Panc1 (cell line): ENCODE measurements around the gene MACIR. TPM values are rescaled to one million over a fixed set of nuclear protein-coding genes. Genes with fewer than 3 reads are reported as not detected.
"Not testable (repeated sequence)": the region's sequence is repeated elsewhere in the genome, so short reads cannot be mapped to it uniquely, and the experiment has no call there.

Source experiments
- ATAC-seq: fragments of 200-7000 bp; cut with Tn5 transposase; 2 replicates; pipeline ENCODE4 v1.9.1; 2020; ENCODE audit warnings: mild to moderate bottlenecking, moderate library complexity
- BruUV-seq: library from RNA; stranded (reverse); fragments of 400-500 nt; replicated peaks from 2 replicates; lab custom pipeline; 2021; lab: Mats Ljungman, UMichigan
- CTCF ChIA-PET: fragments of 300-600 bp; sonication (Branson Sonifier 250); formaldehyde crosslinking; loops from one replicate; lab custom pipeline; 2022; ENCODE audit warnings: antibody characterized with exemption; lab: Charles Lee
- POLR2A ChIA-PET: fragments of 300-600 bp; sonication (Branson Sonifier 250); formaldehyde crosslinking; loops from one replicate; lab custom pipeline; 2022; ENCODE audit warnings: antibody characterized with exemption; lab: Charles Lee
- DNase-seq: peaks from one replicate; pipeline ENCODE4 v3.0.0-alpha.2; 2010; ENCODE audit warnings: low read depth, low spot score
- H3K27ac ChIP-seq: 2 replicates; pipeline ENCODE4 v1.5.1; 2011; ENCODE audit warnings: mild to moderate bottlenecking, low read length, inconsistent platforms
- H3K27me3 ChIP-seq: fragments of 200-500 bp; sonication (Bioruptor generic); 2 replicates; pipeline ENCODE4 v1.6.0; 2014; ENCODE audit warnings: low read length, inconsistent platforms; ENCODE audit not compliant: control insufficient read depth, insufficient read depth
- H3K36me3 ChIP-seq: fragments of 200-500 bp; sonication (Bioruptor generic); 2 replicates; pipeline ENCODE4 v1.5.1; 2014; ENCODE audit warnings: inconsistent platforms, mild to moderate bottlenecking, low read length, moderate library complexity; ENCODE audit not compliant: control insufficient read depth, insufficient read depth
- H3K4me1 ChIP-seq: 2 replicates; pipeline ENCODE4 v1.5.1; 2011; ENCODE audit warnings: inconsistent platforms, mild to moderate bottlenecking, low read length, moderate library complexity; ENCODE audit not compliant: control insufficient read depth, insufficient read depth
- H3K4me3 ChIP-seq, 2 experiments: 2 replicates each; pipeline ENCODE4 v1.5.1; 2011 to 2012; ENCODE audit warnings: low read depth in 2 of 2, low read length in 2 of 2, mild to moderate bottlenecking in 2 of 2, inconsistent platforms in 1 of 2, moderate library complexity in 1 of 2
- H3K9me3 ChIP-seq: fragments of 200-500 bp; sonication (Bioruptor generic); 2 replicates; pipeline ENCODE4 v1.5.1; 2014; ENCODE audit warnings: low read depth, mild to moderate bottlenecking, inconsistent platforms, low read length, moderate library complexity; ENCODE audit not compliant: control insufficient read depth, insufficient read depth
- CTCF ChIP-seq: fragments of 450-650 bp; IDR thresholded peaks from 2 replicates; pipeline ENCODE4 v1.5.1; 2017; ENCODE audit warnings: mild to moderate bottlenecking
- POLR2AphosphoS5 ChIP-seq: IDR thresholded peaks from 2 replicates; pipeline ENCODE4 v1.6.1; 2012; ENCODE audit warnings: mild to moderate bottlenecking, low read depth, low read length, moderate library complexity
- SIN3A ChIP-seq: IDR thresholded peaks from 2 replicates; pipeline ENCODE4 v1.6.1; 2012; ENCODE audit warnings: low read depth, mild to moderate bottlenecking, low read length, moderate library complexity, borderline replicate concordance; ENCODE audit not compliant: insufficient read depth
- TCF7L2 ChIP-seq: IDR thresholded peaks from 2 replicates; pipeline ENCODE4 v1.6.1; 2011; ENCODE audit warnings: mild to moderate bottlenecking, low read depth, low read length, inconsistent platforms
- in situ Hi-C: cut with HindIII; loops from 2 replicates; pipeline ENCODE4 v1.10.0; 2016; ENCODE audit warnings: low sequenced_read_pairs, low pct_unique_long_range_greater_than_20kb
- intact Hi-C: fragments of 100-400 bp; cut with micrococcal nuclease; formaldehyde crosslinking; loops from one replicate; pipeline ENCODE4 v1.10.0; 2022; ENCODE audit not compliant: unreplicated experiment
- total RNA-seq: library from RNA; stranded (reverse); gene quantifications from one replicate; pipeline ENCODE4 v1.2.1, GENCODE V29; 2021; ENCODE audit not compliant: unreplicated experiment
- TF ChIP-seq, protein P1 (sequence below), 2 experiments: IDR thresholded peaks; 2 replicates each; pipeline ENCODE4 v1.6.1; 2011 to 2012; ENCODE audit warnings: low read depth in 2 of 2, control low read depth in 1 of 2, low read length in 1 of 2, mild to moderate bottlenecking in 1 of 2, moderate library complexity in 1 of 2; ENCODE audit not compliant: insufficient read depth in 1 of 2

Gene MACIR
- total RNA-seq, 1 experiment from 2014 or later = 11.0 TPM

- ATAC-seq (no peak), DNase-seq (no peak)
- no TSS peak for BruUV-seq
- ChIA-PET CTCF (no interaction called here), POLR2A (no interaction called here)
- Histone ChIP-seq H3K4me1 (no peaks in the 10 kb centered on the region), H3K27me3 (no peaks in the 10 kb centered on the region), H3K4me3 (no peak overlapping the region), H3K9me3 (no peaks in the 10 kb centered on the region), H3K27ac (no peak overlapping the region), H3K36me3 (no peaks in the 10 kb centered on the region)
- intact Hi-C loops = no loop called here
- in situ Hi-C loops = no loop called here
- TF ChIP-seq, protein P1, sequence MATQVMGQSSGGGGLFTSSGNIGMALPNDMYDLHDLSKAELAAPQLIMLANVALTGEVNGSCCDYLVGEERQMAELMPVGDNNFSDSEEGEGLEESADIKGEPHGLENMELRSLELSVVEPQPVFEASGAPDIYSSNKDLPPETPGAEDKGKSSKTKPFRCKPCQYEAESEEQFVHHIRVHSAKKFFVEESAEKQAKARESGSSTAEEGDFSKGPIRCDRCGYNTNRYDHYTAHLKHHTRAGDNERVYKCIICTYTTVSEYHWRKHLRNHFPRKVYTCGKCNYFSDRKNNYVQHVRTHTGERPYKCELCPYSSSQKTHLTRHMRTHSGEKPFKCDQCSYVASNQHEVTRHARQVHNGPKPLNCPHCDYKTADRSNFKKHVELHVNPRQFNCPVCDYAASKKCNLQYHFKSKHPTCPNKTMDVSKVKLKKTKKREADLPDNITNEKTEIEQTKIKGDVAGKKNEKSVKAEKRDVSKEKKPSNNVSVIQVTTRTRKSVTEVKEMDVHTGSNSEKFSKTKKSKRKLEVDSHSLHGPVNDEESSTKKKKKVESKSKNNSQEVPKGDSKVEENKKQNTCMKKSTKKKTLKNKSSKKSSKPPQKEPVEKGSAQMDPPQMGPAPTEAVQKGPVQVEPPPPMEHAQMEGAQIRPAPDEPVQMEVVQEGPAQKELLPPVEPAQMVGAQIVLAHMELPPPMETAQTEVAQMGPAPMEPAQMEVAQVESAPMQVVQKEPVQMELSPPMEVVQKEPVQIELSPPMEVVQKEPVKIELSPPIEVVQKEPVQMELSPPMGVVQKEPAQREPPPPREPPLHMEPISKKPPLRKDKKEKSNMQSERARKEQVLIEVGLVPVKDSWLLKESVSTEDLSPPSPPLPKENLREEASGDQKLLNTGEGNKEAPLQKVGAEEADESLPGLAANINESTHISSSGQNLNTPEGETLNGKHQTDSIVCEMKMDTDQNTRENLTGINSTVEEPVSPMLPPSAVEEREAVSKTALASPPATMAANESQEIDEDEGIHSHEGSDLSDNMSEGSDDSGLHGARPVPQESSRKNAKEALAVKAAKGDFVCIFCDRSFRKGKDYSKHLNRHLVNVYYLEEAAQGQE (IDR thresholded peaks at IDR 0.05; ENCODE audit: insufficient read depth in 1 of 2, low read depth in 2 of 2, low read length in 1 of 2) = no peak
- TF ChIP-seq CTCF (no peak), TCF7L2 (no peak), POLR2AphosphoS5 (no peak), SIN3A (no peak)
Observed at GRCh38 chr5:103217101-103217500, 41.5 kb upstream of the MACIR start.

DNA sequence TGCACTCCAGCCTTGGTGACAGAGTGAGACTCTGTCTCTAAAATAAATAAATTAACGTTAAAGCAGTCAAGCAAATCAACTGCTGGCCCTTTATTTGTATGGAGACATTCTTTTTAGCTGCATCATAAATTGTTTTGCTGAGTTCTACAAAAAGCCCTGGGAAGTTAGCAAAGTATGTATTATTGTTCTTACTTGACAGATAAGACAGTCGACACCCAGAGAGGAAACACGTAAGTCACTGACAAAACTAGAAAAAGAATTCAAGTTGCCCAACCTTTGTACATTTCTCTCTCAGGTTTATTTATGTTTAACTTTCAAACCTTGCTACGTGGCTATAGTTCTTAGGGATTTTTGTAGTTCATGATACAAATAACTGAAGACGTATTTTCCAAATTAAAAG, 40.4 kb upstream of the MACIR start:
- Histone ChIP-seq H3K27ac (no peak overlapping the region), H3K27me3 (no peaks in the 10 kb centered on the region), H3K36me3 (no peaks in the 10 kb centered on the region), H3K4me3 (no peak overlapping the region), H3K9me3 (no peaks in the 10 kb centered on the region), H3K4me1 (no peaks in the 10 kb centered on the region)
- no peak for DNase-seq
- CTCF ChIA-PET = no interaction called here
- ATAC-seq = no peak
- TF ChIP-seq SIN3A (no peak), CTCF (no peak), POLR2AphosphoS5 (no peak), TCF7L2 (no peak)
- TF ChIP-seq, protein P1 (IDR thresholded peaks at IDR 0.05; ENCODE audit: insufficient read depth in 1 of 2, low read depth in 2 of 2, low read length in 1 of 2) = no peak
- in situ Hi-C loops = no loop called here
- POLR2A ChIA-PET = no interaction called here
- intact Hi-C loops = no loop called here
- BruUV-seq = no TSS peak

DNA sequence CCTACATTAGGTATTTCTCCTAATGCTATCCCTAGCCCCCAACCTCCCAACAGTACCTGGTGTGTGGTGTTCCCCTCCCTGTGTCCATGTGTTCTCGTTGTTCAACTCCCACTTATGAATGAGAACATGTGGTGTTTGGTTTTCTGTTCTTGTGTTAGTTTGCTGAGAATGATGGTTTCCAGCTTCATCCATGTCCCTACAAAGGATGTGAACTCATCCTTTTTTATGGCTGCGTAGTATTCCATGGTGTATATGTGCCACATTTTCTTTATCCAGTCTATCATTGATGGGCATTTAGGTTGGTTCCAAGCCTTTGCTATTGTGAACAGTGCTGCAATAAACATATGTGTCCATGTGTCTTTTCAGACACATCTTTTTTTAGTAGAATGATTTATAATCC, 39.5 kb upstream of the MACIR start:
- H3K27me3 ChIP-seq, CTCF ChIA-PET, intact Hi-C loops, H3K4me1 ChIP-seq, in situ Hi-C loops, H3K36me3 ChIP-seq, BruUV-seq, DNase-seq, H3K27ac ChIP-seq, POLR2A ChIA-PET, H3K9me3 ChIP-seq, H3K4me3 ChIP-seq, ATAC-seq: not testable (repeated sequence)
